ENCODE results near the gene RHBDD1.

RHBDD1 gene

DNA sequence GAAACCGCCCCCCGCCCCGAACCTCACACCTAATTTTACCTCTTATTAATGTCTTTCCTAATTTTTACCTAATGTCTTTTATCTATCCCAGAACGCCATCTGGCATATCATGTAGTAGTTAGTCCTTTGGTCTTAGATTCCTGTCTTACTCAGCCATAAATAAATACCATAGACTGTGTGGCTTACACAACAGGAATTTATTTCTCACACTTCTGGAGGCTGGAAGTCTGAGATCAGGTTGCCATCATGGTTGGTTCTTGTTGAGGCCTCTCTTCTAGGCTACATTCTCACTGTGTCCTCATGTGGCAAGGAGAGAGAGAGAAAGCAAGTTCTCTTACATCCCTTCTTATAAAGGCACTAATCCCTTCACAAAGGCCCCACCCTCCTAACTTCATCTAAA, 46.8 kb downstream of the RHBDD1 start:
- H3K36me3 ChIP-seq (ENCODE audit: control insufficient read depth, insufficient read depth, low read length), result no peaks in the 10 kb centered on the region
- H3K4me1 ChIP-seq (ENCODE audit: control insufficient read depth, insufficient read depth, low read length), result peaks cover 5% of the 10 kb centered on the region
- H3K9me3 ChIP-seq (ENCODE audit: control insufficient read depth, low read length), result no peaks in the 10 kb centered on the region
- H3K9ac ChIP-seq (ENCODE audit: low read length), result no peak overlapping the region
- H3K4me3 ChIP-seq (ENCODE audit: low read length), result no peak overlapping the region
- H3K27me3 ChIP-seq (ENCODE audit: control insufficient read depth, insufficient read depth, low read length), result no peaks in the 10 kb centered on the region

DNA sequence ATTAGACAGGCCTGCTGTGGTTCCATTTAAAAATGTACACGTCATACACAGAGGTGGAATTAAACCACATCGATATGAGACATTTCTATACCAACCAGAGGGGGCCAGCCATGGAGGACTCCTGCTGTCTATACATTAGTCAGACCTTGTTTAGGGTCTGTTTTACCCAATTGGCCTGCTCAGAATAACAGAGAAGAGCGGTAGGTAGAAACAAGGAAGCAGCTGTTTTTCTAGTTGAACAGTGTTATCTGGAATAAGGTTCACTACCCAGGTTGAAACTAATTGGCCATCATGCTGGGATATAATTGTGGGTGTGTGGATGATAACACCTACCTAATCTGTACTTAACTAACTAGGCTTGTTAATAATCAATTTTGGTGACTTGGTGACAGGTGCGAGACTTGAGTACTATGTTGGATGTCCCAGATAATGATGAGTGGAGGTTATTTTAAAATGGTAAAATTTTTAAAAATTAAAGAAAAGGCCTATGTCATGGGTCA, 47.5 kb downstream of the RHBDD1 start:
- H3K27me3 ChIP-seq (ENCODE audit: control insufficient read depth, insufficient read depth, low read length), result no peaks in the 10 kb centered on the region
- no peaks in the 10 kb centered on the region for H3K9me3 ChIP-seq (ENCODE audit: control insufficient read depth, low read length)
- no peak overlapping the region for H3K4me3 ChIP-seq (ENCODE audit: low read length)
- no peaks in the 10 kb centered on the region for H3K36me3 ChIP-seq (ENCODE audit: control insufficient read depth, insufficient read depth, low read length)
- peaks cover 5% of the 10 kb centered on the region for H3K4me1 ChIP-seq (ENCODE audit: control insufficient read depth, insufficient read depth, low read length)
- H3K9ac ChIP-seq (ENCODE audit: low read length), result no peak overlapping the region

- H3K27me3 ChIP-seq (ENCODE audit: control insufficient read depth, insufficient read depth, low read length), result no peaks in the 10 kb centered on the region
- H3K36me3 ChIP-seq (ENCODE audit: control insufficient read depth, insufficient read depth, low read length), result no peaks in the 10 kb centered on the region
- no peak overlapping the region for H3K9ac ChIP-seq (ENCODE audit: low read length)
- no peak overlapping the region for H3K4me3 ChIP-seq (ENCODE audit: low read length)
- peaks cover 5% of the 10 kb centered on the region for H3K4me1 ChIP-seq (ENCODE audit: control insufficient read depth, insufficient read depth, low read length)
- no peaks in the 10 kb centered on the region for H3K9me3 ChIP-seq (ENCODE audit: control insufficient read depth, low read length)
Measured at GRCh38 chr2:226884166-226884565, 48.3 kb downstream of the RHBDD1 start.

GRCh38 chr2:226885769-226886435, 50.0 kb downstream of the RHBDD1 start:
- Histone ChIP-seq H3K36me3 (ENCODE audit: control insufficient read depth, insufficient read depth, low read length) (no peaks in the 10 kb centered on the region), H3K4me1 (ENCODE audit: control insufficient read depth, insufficient read depth, low read length) (peaks cover 5% of the 10 kb centered on the region), H3K9ac (ENCODE audit: low read length) (no peak overlapping the region)

GRCh38 chr2:226887940-226888339, 52.1 kb downstream of the RHBDD1 start:
- H3K4me3 ChIP-seq (ENCODE audit: low read length), result no peak overlapping the region
- peaks cover 5% of the 10 kb centered on the region for H3K4me1 ChIP-seq (ENCODE audit: control insufficient read depth, insufficient read depth, low read length)
- no peaks in the 10 kb centered on the region for H3K36me3 ChIP-seq (ENCODE audit: control insufficient read depth, insufficient read depth, low read length)
- H3K9ac ChIP-seq (ENCODE audit: low read length), result no peak overlapping the region
- no peaks in the 10 kb centered on the region for H3K9me3 ChIP-seq (ENCODE audit: control insufficient read depth, low read length)
- H3K27me3 ChIP-seq (ENCODE audit: control insufficient read depth, insufficient read depth, low read length), result no peaks in the 10 kb centered on the region

More at GRCh38 chr2:226885769-226886435, 50.0 kb downstream of the RHBDD1 start:
- H3K9me3 ChIP-seq (ENCODE audit: control insufficient read depth, low read length), result no peaks in the 10 kb centered on the region
- H3K4me3 ChIP-seq (ENCODE audit: low read length), result no peak overlapping the region
- H3K27me3 ChIP-seq (ENCODE audit: control insufficient read depth, insufficient read depth, low read length), result no peaks in the 10 kb centered on the region

DNA sequence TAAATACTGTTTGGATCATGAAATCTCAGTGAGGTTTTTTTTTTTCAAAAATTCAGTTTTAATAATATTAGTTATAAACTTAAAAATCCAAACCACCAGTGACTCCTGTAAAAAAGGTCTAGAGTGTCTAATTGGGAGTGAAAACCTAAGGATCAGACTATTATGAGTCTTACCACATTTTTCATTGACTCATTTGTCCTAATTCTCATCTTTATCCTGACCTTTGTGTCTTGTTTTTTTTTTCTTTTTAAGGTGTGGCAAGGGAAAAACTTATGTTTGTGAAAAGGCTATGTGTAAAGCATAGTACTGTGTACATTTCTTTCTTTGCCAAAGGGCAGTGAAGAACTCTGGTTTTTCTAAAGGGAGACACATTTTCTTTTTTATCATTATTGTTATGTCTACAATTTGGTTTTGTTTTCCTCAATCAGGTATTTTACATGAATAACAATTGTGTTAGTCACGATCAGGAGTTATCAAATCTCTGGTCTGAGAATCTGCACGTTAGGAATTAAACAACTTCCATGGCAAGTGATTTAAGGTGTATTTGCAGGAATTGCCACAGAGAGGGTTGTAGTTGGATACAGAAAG, 52.6 kb downstream of the RHBDD1 start:
- Histone ChIP-seq H3K27me3 (ENCODE audit: control insufficient read depth, insufficient read depth, low read length) (no peaks in the 10 kb centered on the region), H3K4me1 (ENCODE audit: control insufficient read depth, insufficient read depth, low read length) (peaks cover under 1% of the 10 kb centered on the region), H3K36me3 (ENCODE audit: control insufficient read depth, insufficient read depth, low read length) (no peaks in the 10 kb centered on the region), H3K9me3 (ENCODE audit: control insufficient read depth, low read length) (no peaks in the 10 kb centered on the region), H3K4me3 (ENCODE audit: low read length) (no peak overlapping the region), H3K9ac (ENCODE audit: low read length) (no peak overlapping the region)

GRCh38 chr2:226888971-226889370, 53.1 kb downstream of the RHBDD1 start:
- no peak overlapping the region for H3K4me3 ChIP-seq (ENCODE audit: low read length)
- no peaks in the 10 kb centered on the region for H3K9me3 ChIP-seq (ENCODE audit: control insufficient read depth, low read length)
- no peaks in the 10 kb centered on the region for H3K27me3 ChIP-seq (ENCODE audit: control insufficient read depth, insufficient read depth, low read length)
- H3K4me1 ChIP-seq (ENCODE audit: control insufficient read depth, insufficient read depth, low read length), result no peaks in the 10 kb centered on the region
- H3K9ac ChIP-seq (ENCODE audit: low read length), result no peak overlapping the region
- no peaks in the 10 kb centered on the region for H3K36me3 ChIP-seq (ENCODE audit: control insufficient read depth, insufficient read depth, low read length)

GRCh38 chr2:226890286-226890685, 54.4 kb downstream of the RHBDD1 start:
- H3K9me3 ChIP-seq (ENCODE audit: control insufficient read depth, low read length), result no peaks in the 10 kb centered on the region

GRCh38 chr2:226891780-226892590, 56.1 kb downstream of the RHBDD1 start:
- H3K27me3 ChIP-seq (ENCODE audit: control insufficient read depth, insufficient read depth, low read length), result no peaks in the 10 kb centered on the region
- no peak overlapping the region for H3K9ac ChIP-seq (ENCODE audit: low read length)
- no peaks in the 10 kb centered on the region for H3K36me3 ChIP-seq (ENCODE audit: control insufficient read depth, insufficient read depth, low read length)
- H3K4me3 ChIP-seq (ENCODE audit: low read length), result no peak overlapping the region
- H3K4me1 ChIP-seq (ENCODE audit: control insufficient read depth, insufficient read depth, low read length), result no peaks in the 10 kb centered on the region
- no peaks in the 10 kb centered on the region for H3K9me3 ChIP-seq (ENCODE audit: control insufficient read depth, low read length)

More at GRCh38 chr2:226890286-226890685, 54.4 kb downstream of the RHBDD1 start:
- Histone ChIP-seq H3K4me3 (ENCODE audit: low read length) (no peak overlapping the region), H3K9ac (ENCODE audit: low read length) (no peak overlapping the region), H3K36me3 (ENCODE audit: control insufficient read depth, insufficient read depth, low read length) (no peaks in the 10 kb centered on the region), H3K27me3 (ENCODE audit: control insufficient read depth, insufficient read depth, low read length) (no peaks in the 10 kb centered on the region), H3K4me1 (ENCODE audit: control insufficient read depth, insufficient read depth, low read length) (no peaks in the 10 kb centered on the region)

DNA sequence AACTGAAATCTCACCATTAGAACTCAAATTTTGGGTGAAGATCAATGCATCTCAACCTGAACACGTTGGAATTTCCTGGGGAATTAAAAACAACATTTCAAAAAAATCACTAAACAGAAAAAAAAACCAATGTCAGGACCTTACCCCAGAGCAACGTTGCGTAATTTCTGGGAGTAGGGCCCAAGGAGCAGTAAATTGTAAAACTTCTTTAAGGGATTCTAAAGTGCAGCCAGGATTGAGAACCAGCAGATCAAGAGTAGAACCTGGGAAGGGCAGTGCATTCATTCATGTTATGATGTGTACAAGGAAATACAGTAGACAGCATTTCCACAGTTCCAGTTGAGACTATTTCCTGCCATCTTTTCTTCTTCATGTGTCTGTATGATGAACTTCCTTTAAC, 56.9 kb downstream of the RHBDD1 start:
- H3K4me1 ChIP-seq (ENCODE audit: control insufficient read depth, insufficient read depth, low read length), result no peaks in the 10 kb centered on the region
- no peak overlapping the region for H3K4me3 ChIP-seq (ENCODE audit: low read length)
- H3K36me3 ChIP-seq (ENCODE audit: control insufficient read depth, insufficient read depth, low read length), result no peaks in the 10 kb centered on the region
- H3K27me3 ChIP-seq (ENCODE audit: control insufficient read depth, insufficient read depth, low read length), result no peaks in the 10 kb centered on the region
- H3K9me3 ChIP-seq (ENCODE audit: control insufficient read depth, low read length), result no peaks in the 10 kb centered on the region
- no peak overlapping the region for H3K9ac ChIP-seq (ENCODE audit: low read length)

GRCh38 chr2:226893216-226893615, 57.4 kb downstream of the RHBDD1 start:
- Histone ChIP-seq H3K36me3 (ENCODE audit: control insufficient read depth, insufficient read depth, low read length) (no peaks in the 10 kb centered on the region), H3K4me1 (ENCODE audit: control insufficient read depth, insufficient read depth, low read length) (no peaks in the 10 kb centered on the region), H3K9ac (ENCODE audit: low read length) (no peak overlapping the region), H3K4me3 (ENCODE audit: low read length) (no peak overlapping the region), H3K27me3 (ENCODE audit: control insufficient read depth, insufficient read depth, low read length) (no peaks in the 10 kb centered on the region), H3K9me3 (ENCODE audit: control insufficient read depth, low read length) (no peaks in the 10 kb centered on the region)

DNA sequence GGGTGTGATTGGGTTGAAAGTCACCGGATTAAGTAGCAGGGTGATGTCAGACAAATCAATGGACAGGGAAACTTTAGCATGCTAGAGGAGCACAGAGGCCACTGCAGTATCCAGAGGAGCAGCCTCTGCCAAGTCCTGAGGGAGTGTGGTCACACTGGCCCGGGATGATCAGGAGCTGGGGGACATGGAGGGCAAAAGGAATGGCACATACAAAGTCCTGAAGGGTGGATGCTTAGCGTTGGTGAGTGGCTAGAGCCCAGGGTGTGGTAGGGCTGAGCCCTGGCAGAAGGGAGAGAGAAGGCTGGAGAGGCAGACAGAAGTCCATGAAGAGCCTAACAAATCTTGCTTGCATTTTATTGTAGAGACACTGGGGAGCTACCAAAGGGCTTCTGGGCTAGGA, 58.9 kb downstream of the RHBDD1 start:
- H3K27me3 ChIP-seq (ENCODE audit: control insufficient read depth, insufficient read depth, low read length), result no peaks in the 10 kb centered on the region
- no peaks in the 10 kb centered on the region for H3K36me3 ChIP-seq (ENCODE audit: control insufficient read depth, insufficient read depth, low read length)
- H3K9ac ChIP-seq (ENCODE audit: low read length), result no peak overlapping the region
- H3K4me3 ChIP-seq (ENCODE audit: low read length), result no peak overlapping the region
- H3K4me1 ChIP-seq (ENCODE audit: control insufficient read depth, insufficient read depth, low read length), result no peaks in the 10 kb centered on the region
- H3K9me3 ChIP-seq (ENCODE audit: control insufficient read depth, low read length), result no peaks in the 10 kb centered on the region

Measured in mucosa of stomach (tissue), 1 donor.